ENCODE measurements around the gene TMEM127. TPM values are rescaled to one million over a fixed set of nuclear protein-coding genes. Genes with fewer than 3 reads are reported as not detected.

The TMEM127 gene
- total and polyA plus RNA-seq, 9 donors: 26.9 to 55.1 (median 46.3) TPM

DNA sequence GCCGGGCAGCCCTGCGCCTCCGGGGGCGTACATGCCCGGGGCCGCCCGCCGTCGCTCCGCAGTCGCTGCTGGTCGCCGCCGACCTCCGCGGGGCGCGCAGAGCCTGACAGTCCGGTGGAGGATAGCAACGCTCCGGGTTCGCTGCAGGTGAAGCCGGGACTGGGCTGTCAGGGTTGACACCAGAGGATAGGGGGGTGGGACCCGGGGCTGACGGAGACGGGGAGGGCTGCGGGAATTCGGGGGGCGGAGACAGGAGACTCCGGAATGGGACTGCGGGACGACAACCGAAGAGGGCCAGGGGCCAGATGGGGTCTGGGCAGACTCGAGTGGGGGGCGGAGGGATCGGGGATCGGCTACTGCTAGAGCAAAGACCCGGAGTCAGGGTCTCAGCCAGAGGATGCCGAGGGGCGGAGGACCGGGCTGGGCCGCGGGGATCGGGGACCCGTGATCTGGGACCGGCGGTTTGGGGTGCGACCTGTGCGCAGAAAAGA, 403 bp downstream of the TMEM127 start:
- TF ChIP-seq EP300 (IDR thresholded peaks at IDR 0.05) (no peak), POLR2A (IDR thresholded peaks at IDR 0.05) (no peak)
- TF ChIP-seq, protein P1, sequence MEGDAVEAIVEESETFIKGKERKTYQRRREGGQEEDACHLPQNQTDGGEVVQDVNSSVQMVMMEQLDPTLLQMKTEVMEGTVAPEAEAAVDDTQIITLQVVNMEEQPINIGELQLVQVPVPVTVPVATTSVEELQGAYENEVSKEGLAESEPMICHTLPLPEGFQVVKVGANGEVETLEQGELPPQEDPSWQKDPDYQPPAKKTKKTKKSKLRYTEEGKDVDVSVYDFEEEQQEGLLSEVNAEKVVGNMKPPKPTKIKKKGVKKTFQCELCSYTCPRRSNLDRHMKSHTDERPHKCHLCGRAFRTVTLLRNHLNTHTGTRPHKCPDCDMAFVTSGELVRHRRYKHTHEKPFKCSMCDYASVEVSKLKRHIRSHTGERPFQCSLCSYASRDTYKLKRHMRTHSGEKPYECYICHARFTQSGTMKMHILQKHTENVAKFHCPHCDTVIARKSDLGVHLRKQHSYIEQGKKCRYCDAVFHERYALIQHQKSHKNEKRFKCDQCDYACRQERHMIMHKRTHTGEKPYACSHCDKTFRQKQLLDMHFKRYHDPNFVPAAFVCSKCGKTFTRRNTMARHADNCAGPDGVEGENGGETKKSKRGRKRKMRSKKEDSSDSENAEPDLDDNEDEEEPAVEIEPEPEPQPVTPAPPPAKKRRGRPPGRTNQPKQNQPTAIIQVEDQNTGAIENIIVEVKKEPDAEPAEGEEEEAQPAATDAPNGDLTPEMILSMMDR (IDR thresholded peaks at IDR 0.05): no peak
- 0 to 2% (median 1%) methylated on average over 41 to 49 of the region's 49 CpGs for WGBS, 3 donors
- intact Hi-C loops (cut with DNase I): loop anchor here in 1 of 4 donors (5.0 to 10.0 kb wide), 2 partner anchors 58 to 121 kb away; partner anchors contain the start of genes DUSP2 and STARD7
- peak overlapping the region in 1 of 2 donors; percentile 47 for H3K27ac ChIP-seq
- H3K27me3 ChIP-seq: no peaks in the 10 kb centered on the region
- H3K36me3 ChIP-seq: no peaks in the 10 kb centered on the region
- peaks cover 20% of the 10 kb centered on the region for H3K4me1 ChIP-seq (ENCODE audit: insufficient read depth)
- peak overlapping the region; percentile 80 for H3K4me3 ChIP-seq
- DNase-seq: peak in 1 of 5 donors; percentile 76
- H3K9me3 ChIP-seq: no peaks in the 10 kb centered on the region

DNA sequence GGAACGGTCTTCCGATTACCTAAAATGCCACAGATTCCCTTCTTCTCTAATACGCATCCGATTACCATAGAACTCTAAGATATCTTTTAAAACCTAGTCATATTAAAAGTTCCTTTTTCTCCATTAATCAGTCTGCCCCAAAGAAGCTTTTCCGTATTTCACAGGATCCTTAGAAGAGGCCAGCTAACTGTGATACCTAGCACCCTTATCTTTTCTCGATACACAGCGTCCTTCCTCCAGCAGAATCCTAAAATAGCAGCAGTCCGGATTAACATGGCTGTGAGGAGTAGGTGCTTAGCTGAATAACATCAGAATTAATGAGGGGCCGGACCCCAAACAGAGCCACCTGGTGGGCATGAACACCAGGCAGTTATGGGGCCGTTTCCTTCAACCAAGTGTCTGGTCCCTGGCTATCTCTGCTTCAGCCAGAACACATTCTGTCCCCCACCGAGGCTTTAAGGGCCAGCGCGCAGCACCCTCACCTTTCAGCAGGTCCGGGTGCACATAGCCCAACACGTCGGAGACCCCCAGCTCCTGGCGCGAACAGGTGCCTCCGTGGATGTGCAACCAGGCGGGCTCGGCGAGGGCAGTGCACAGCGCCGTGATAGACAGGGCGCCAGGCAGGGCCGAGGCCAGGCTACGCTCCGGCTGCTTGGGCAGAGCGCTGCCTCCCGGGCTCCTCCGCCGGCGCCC, 995 bp downstream of the TMEM127 start:
- 10 to 17% (median 10%) methylated on average over 22 to 33 of the region's 33 CpGs for WGBS, 3 donors
- H3K27ac ChIP-seq: no peak overlapping the region
- no peaks in the 10 kb centered on the region for H3K27me3 ChIP-seq
- peaks cover 22% of the 10 kb centered on the region for H3K4me1 ChIP-seq (ENCODE audit: insufficient read depth)
- DNase-seq: peak in 3 of 5 donors; percentile 22 to 42 (median 35)
- H3K36me3 ChIP-seq: no peaks in the 10 kb centered on the region
- TF ChIP-seq, protein P1 (IDR thresholded peaks at IDR 0.05): no peak
- TF ChIP-seq POLR2A (IDR thresholded peaks at IDR 0.05) (no peak), EP300 (IDR thresholded peaks at IDR 0.05) (no peak)
- intact Hi-C loops (cut with DNase I): loop anchor here in 2 of 4 donors (5.0 to 10.0 kb wide), 2 partner anchors 58 to 120 kb away; partner anchors contain the start of genes STARD7 (in 2 of the 2) and DUSP2 (in 1 of the 2)
- no peaks in the 10 kb centered on the region for H3K9me3 ChIP-seq
- H3K4me3 ChIP-seq: peak overlapping the region; percentile 80

DNA sequence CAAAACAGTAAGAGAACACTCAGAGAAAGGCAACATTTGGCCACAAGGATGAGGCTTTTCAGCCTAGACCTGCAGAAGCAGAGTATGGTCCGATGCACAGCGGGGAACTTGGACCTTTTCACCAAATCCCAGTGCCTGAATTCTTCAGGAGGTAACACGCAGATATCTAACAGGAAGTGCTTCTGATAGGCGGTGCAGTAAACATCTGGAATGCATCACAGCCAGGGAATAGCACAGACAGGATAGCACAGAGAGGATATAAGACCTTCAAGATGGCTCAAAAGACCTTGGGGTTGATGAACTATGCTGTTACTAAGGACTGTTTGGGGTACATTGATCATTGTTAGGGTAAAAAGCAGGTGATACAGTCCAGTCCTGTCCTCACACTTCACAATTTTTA, 1.7 kb downstream of the TMEM127 start:
- no peak overlapping the region for H3K4me3 ChIP-seq
- TF ChIP-seq EP300 (IDR thresholded peaks at IDR 0.05): no peak
- TF ChIP-seq, protein P1 (IDR thresholded peaks at IDR 0.05): no peak
- TF ChIP-seq POLR2A (IDR thresholded peaks at IDR 0.05): no peak
- 20 to 27% (median 26%) methylated on average over 4 of the region's 4 CpGs for WGBS, 3 donors
- no peaks in the 10 kb centered on the region for H3K27me3 ChIP-seq
- H3K4me1 ChIP-seq (ENCODE audit: insufficient read depth): peaks cover 26% of the 10 kb centered on the region
- no peak overlapping the region for H3K27ac ChIP-seq
- no peaks in the 10 kb centered on the region for H3K36me3 ChIP-seq
- intact Hi-C loops (cut with DNase I): loop anchor here in 2 of 4 donors (5.0 to 10.0 kb wide), 2 partner anchors 57 to 119 kb away; partner anchors contain the start of genes DUSP2 (in 1 of the 2) and STARD7 (in 1 of the 2)
- no peaks in the 10 kb centered on the region for H3K9me3 ChIP-seq
- DNase-seq: no peak

DNA sequence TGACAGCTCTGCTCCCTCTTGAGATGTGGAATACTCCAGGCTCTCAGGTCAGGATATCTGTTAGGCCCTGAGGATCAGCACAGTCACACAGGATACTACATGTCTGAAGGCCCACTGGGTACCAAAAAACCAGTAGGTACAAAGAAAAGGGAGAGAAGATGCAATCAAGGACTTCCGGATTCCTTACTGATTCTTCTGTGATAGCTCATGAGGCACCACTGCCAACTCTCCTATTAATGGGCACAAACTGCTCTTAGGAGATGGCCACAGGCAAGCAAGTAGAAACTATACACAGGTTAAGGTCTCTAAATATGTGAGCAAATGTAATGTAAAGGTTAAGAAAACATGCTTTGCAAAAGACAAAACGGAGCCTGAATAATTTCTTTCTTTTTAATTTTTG, 3.5 kb downstream of the TMEM127 start:
- no peak for DNase-seq
- H3K4me3 ChIP-seq: no peak overlapping the region
- no peaks in the 10 kb centered on the region for H3K27me3 ChIP-seq
- H3K27ac ChIP-seq: no peak overlapping the region
- H3K4me1 ChIP-seq (ENCODE audit: insufficient read depth): peaks cover 29% of the 10 kb centered on the region
- TF ChIP-seq POLR2A (IDR thresholded peaks at IDR 0.05): no peak
- no peak for TF ChIP-seq EP300 (IDR thresholded peaks at IDR 0.05)
- TF ChIP-seq, protein P1 (IDR thresholded peaks at IDR 0.05): no peak
- no peaks in the 10 kb centered on the region for H3K36me3 ChIP-seq
- WGBS, 3 donors: 61 to 74% (median 73%) methylated on average over 2 of the region's 2 CpGs
- H3K9me3 ChIP-seq: no peaks in the 10 kb centered on the region
- intact Hi-C loops (cut with DNase I): loop anchor here in 2 of 4 donors (5.0 to 10.0 kb wide), 2 partner anchors 55 to 118 kb away; partner anchors contain the start of genes DUSP2 (in 1 of the 2) and STARD7 (in 1 of the 2)

All from ovary (tissue), 9 donors.